ENCODE results near the gene SOX10. TPM values are rescaled to one million over a fixed set of nuclear protein-coding genes. Genes with fewer than 3 reads are reported as not detected.

SOX10 gene
- total and polyA plus RNA-seq, 10 donors, result 0.09 to 1.8 (median 0.21) TPM; not detected in 4

DNA sequence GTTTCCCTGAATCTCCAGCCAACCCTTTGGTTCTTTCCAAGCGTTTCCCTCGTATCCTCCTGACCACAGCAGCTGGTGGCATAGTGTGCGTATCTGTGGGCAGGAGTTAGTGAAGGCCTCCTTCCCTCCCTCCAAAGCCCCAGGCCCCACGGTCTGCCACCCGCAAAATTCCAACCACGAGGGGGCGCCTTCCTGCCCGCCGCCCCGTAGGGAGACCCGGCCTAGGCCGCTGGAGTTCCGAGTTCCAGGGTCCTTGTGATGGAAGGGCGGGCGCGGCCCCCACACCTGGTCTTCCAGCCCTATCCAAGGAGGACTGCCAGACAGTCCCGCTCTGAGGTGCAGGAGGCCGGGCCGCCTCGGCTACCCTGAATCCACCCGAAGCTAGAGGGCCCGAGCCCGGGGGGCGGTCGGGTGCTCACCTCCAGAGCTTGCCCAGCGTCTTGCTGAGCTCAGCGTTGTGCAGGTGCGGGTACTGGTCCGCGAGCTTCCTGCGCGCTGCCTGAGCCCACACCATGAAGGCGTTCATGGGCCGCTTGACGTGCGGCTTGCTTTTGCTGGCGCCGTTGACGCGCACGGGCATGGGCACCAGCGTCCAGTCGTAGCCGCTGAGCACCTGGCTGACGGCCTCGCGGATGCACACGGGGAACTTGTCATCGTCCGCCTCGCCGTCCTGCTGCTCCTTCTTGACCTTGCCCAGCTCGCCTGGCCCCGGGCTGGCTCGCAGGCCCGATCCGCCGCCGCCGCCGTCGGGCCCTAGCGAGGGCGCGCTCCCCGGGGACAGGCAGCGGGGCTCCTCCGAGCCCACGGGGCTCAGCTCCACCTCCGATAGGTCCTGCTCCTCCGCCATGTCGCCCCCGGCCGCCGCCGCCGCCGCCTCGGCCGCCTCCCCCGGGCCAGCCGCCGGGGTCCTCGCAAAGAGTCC lies 1.2 kb downstream of the SOX10 start:
- no peak for DNase-seq
- H3K9me3 ChIP-seq, result no peaks in the 10 kb centered on the region
- WGBS, 5 donors, result 71 to 88% (median 78%) methylated on average over 41 to 84 of the region's 84 CpGs
- H3K4me3 ChIP-seq, result no peak overlapping the region
- H3K27me3 ChIP-seq (replicated peaks in 1 of 7), result no peaks in the 10 kb centered on the region
- no peaks in the 10 kb centered on the region for H3K4me1 ChIP-seq
- intact Hi-C loops (cut with DNase I; ENCODE audit: low total_unique reads), result no loop called here
- peaks cover 0 to 45% (median 0%) of the 10 kb centered on the region in 6 donors for H3K36me3 ChIP-seq
- no peak for TF ChIP-seq POLR2AphosphoS5 (IDR thresholded peaks at IDR 0.05)
- no peak for TF ChIP-seq POLR2A (IDR thresholded peaks at IDR 0.05)
- TF ChIP-seq, protein P1, sequence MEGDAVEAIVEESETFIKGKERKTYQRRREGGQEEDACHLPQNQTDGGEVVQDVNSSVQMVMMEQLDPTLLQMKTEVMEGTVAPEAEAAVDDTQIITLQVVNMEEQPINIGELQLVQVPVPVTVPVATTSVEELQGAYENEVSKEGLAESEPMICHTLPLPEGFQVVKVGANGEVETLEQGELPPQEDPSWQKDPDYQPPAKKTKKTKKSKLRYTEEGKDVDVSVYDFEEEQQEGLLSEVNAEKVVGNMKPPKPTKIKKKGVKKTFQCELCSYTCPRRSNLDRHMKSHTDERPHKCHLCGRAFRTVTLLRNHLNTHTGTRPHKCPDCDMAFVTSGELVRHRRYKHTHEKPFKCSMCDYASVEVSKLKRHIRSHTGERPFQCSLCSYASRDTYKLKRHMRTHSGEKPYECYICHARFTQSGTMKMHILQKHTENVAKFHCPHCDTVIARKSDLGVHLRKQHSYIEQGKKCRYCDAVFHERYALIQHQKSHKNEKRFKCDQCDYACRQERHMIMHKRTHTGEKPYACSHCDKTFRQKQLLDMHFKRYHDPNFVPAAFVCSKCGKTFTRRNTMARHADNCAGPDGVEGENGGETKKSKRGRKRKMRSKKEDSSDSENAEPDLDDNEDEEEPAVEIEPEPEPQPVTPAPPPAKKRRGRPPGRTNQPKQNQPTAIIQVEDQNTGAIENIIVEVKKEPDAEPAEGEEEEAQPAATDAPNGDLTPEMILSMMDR (IDR thresholded peaks at IDR 0.05 in 8 of 11, conservative IDR thresholded peaks at IDR 0.05 in 3 of 11), result peak in 1 of 11 experiments; percentile 22
- no peak overlapping the region for H3K27ac ChIP-seq

DNA sequence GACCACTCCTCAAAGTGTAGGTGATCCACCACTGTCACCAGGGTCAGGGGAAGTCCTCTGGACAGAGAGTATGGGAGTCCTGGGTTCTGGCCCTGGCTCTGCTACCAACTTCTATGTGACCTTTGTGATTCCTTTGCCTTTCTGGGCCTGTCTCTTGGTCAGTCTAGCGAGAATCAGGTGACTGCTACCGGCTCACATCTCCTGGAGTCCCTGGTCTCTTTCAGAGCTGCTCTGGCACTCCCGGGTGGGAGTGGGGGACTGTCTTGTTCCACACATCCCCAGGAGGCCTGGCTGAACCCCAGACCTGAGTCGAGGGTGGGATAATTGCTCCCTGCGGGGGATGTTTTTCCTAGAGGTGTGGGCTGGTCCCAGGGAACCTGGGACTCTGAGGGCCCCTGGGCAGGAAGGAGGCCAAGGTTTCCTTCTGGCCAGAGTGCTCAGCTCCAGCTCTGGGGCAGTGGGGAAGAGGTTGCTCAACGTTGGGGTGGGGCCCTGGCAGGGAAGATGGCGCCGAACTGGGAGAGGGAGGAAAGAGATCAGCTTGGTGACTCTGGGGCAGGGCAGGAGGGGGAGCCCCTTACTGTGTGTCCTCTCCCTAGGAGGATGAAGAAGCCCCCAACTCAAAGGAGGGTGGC lies 2.1 kb downstream of the SOX10 start:
- WGBS, 5 donors, result 67 to 85% (median 74%) methylated on average over 8 of the region's 8 CpGs
- Histone ChIP-seq H3K4me1 (no peaks in the 10 kb centered on the region), H3K36me3 (peaks cover 0 to 48% (median 0%) of the 10 kb centered on the region in 6 donors), H3K27ac (no peak overlapping the region), H3K27me3 (replicated peaks in 1 of 7) (no peaks in the 10 kb centered on the region), H3K4me3 (no peak overlapping the region), H3K9me3 (no peaks in the 10 kb centered on the region)
- intact Hi-C loops (cut with DNase I; ENCODE audit: low total_unique reads), result no loop called here
- TF ChIP-seq, protein P1 (IDR thresholded peaks at IDR 0.05 in 8 of 11, conservative IDR thresholded peaks at IDR 0.05 in 3 of 11), result no peak
- no peak for TF ChIP-seq POLR2AphosphoS5 (IDR thresholded peaks at IDR 0.05)
- no peak for TF ChIP-seq POLR2A (IDR thresholded peaks at IDR 0.05)
- no peak for DNase-seq

DNA sequence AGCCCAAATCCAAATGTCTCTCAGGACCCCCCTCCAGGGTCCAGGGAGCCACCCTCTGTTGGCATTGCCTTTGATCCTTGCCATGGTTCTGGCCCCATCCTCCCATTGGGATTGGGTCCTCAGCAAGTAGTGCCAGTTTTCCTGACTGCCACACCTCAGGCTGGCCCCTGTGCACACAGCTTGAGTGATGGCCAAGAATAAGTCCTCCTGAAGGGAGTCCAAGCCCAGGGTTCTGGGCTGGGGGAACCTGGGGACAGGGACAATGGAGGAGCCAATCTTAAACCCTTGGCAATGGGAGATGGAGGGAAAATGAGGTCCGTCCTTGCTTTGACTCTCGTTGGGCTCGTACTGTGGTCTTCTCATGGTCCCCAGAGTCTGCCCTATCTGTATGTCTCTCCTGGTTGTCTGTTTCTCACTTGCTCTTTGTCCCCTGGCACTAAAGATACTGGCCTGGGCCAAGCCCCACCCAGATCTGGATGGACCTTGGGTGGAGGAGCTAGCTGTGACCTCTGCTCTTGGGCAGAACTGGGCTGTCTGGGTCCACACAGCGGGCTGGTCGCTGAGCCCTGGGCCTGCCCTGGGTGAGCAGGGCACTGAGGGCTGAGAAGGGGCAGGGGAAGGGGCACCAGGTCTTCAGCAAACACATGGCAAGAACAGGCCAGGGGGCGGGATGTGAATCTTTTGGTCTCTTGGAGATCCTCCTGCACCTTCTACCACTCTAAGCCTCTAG lies 2.9 kb downstream of the SOX10 start:
- Histone ChIP-seq H3K9me3 (no peaks in the 10 kb centered on the region), H3K4me1 (no peaks in the 10 kb centered on the region), H3K36me3 (peaks cover 0 to 47% (median 0%) of the 10 kb centered on the region in 6 donors), H3K27ac (no peak overlapping the region), H3K4me3 (no peak overlapping the region), H3K27me3 (replicated peaks in 1 of 7) (no peaks in the 10 kb centered on the region)
- no peak for DNase-seq
- no peak for TF ChIP-seq POLR2A (IDR thresholded peaks at IDR 0.05)
- TF ChIP-seq, protein P1 (IDR thresholded peaks at IDR 0.05 in 8 of 11, conservative IDR thresholded peaks at IDR 0.05 in 3 of 11), result no peak
- TF ChIP-seq POLR2AphosphoS5 (IDR thresholded peaks at IDR 0.05), result no peak
- intact Hi-C loops (cut with DNase I; ENCODE audit: low total_unique reads), result no loop called here
- 92 to 98% (median 94%) methylated on average over 6 of the region's 6 CpGs for WGBS, 5 donors

Data from spleen (tissue), 11 donors.